ENCODE results near the gene ARHGAP26. TPM values are rescaled to one million over a fixed set of nuclear protein-coding genes. Genes with fewer than 3 reads are reported as not detected.
A peak's percentile ranks its signal among the peaks of the same experiment; 100 is the strongest.

Gene ARHGAP26
- total RNA-seq, 1 donor from 2014 or later: 20.1 TPM

DNA sequence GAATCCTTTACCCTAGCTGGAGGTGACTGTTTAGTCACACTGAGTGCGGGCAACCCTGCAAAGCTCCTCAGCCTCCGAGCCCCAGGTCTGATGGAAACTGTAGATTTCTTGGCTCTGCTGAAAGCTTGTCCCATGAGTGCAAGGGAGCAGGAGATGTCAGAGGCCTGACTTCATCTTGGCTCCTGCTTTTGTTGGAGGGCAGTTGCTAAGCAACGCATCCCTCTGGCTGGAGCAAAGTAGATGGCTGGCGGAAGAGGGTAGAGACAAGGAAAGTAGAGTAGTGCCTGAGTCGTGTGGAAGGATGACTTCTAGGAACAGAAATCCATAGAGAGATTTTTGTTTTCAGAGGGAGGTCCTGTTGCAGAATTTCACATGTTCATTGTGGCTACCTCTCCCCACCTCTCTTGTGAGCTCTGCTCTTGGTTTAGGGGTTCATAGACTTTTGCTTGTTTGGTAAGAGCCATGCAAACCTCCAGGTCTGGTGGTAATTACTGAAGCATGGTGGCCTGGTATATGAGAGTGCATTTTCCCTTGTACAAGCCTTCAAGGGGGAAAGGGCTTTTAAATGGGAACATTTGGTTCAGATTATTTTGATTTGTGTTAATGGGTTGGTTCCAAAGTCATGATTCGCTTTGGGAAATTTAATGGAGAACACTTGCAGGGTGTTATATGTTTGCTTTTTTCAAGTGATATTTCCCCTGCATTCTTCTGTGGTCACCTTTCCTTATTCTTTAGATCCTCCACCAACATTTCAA lies 71.5 kb downstream of the ARHGAP26 start:
- Mint-ChIP-seq H3K27ac (ENCODE audit: unreplicated experiment) (no peak overlapping the region), H3K36me3 (ENCODE audit: unreplicated experiment) (no peaks in the 10 kb centered on the region), H3K9me3 (ENCODE audit: unreplicated experiment) (no peaks in the 10 kb centered on the region), H3K27me3 (ENCODE audit: unreplicated experiment) (no peaks in the 10 kb centered on the region), H3K4me1 (ENCODE audit: low read depth, unreplicated experiment) (peaks cover 3% of the 10 kb centered on the region), H3K4me3 (ENCODE audit: unreplicated experiment) (no peak overlapping the region)
- DNase-seq: peak; percentile 26
- no peak for TF ChIP-seq CTCF (IDR thresholded peaks at IDR 0.05; ENCODE audit: partially characterized antibody, unreplicated experiment)

- H3K36me3 Mint-ChIP-seq (ENCODE audit: unreplicated experiment): no peaks in the 10 kb centered on the region
- H3K4me3 Mint-ChIP-seq (ENCODE audit: unreplicated experiment): no peak overlapping the region
- peaks cover 3% of the 10 kb centered on the region for H3K4me1 Mint-ChIP-seq (ENCODE audit: low read depth, unreplicated experiment)
Observed at GRCh38 chr5:142842994-142843905, 73.1 kb downstream of the ARHGAP26 start.

GRCh38 chr5:142844866-142845265 lies 74.7 kb downstream of the ARHGAP26 start:
- H3K4me3 Mint-ChIP-seq (ENCODE audit: unreplicated experiment): no peak overlapping the region
- no peak for TF ChIP-seq CTCF (IDR thresholded peaks at IDR 0.05; ENCODE audit: partially characterized antibody, unreplicated experiment)
- no peak overlapping the region for H3K27ac Mint-ChIP-seq (ENCODE audit: unreplicated experiment)
- H3K36me3 Mint-ChIP-seq (ENCODE audit: unreplicated experiment): no peaks in the 10 kb centered on the region
- DNase-seq: no peak
- H3K4me1 Mint-ChIP-seq (ENCODE audit: low read depth, unreplicated experiment): peaks cover 3% of the 10 kb centered on the region
- H3K27me3 Mint-ChIP-seq (ENCODE audit: unreplicated experiment): peaks cover 3% of the 10 kb centered on the region
- H3K9me3 Mint-ChIP-seq (ENCODE audit: unreplicated experiment): no peaks in the 10 kb centered on the region

More at GRCh38 chr5:142842994-142843905, 73.1 kb downstream of the ARHGAP26 start:
- TF ChIP-seq CTCF (IDR thresholded peaks at IDR 0.05; ENCODE audit: partially characterized antibody, unreplicated experiment): no peak
- Mint-ChIP-seq H3K27me3 (ENCODE audit: unreplicated experiment) (peaks cover 3% of the 10 kb centered on the region), H3K27ac (ENCODE audit: unreplicated experiment) (no peak overlapping the region), H3K9me3 (ENCODE audit: unreplicated experiment) (no peaks in the 10 kb centered on the region)
- no peak for DNase-seq

DNA sequence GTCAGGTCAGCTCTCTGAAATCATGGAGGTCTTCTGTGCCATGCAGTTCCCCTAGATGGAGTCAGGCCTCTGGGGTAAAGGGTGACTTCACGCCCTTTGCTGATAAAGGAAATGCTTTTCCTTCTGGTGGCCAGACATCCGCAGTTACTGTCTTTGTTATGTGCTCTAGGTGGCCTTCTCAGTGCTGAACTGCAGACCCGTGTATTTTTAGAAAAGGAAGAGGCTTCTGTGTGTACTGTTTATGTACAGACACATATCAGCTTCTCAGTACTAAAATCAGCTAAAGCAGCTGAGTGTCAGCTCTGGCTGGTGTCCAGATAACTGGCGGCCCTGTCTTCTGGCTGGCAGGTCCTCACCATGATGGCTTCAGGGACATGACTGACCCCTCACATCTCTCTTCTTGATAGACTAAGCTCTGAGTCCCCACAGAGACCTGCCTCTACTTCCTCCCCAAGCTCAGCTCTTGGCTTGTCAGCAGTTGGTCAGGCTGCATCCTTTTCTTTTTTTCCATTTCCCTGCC lies 75.3 kb downstream of the ARHGAP26 start:
- Mint-ChIP-seq H3K27ac (ENCODE audit: unreplicated experiment) (no peak overlapping the region), H3K9me3 (ENCODE audit: unreplicated experiment) (no peaks in the 10 kb centered on the region), H3K27me3 (ENCODE audit: unreplicated experiment) (peaks cover 3% of the 10 kb centered on the region), H3K36me3 (ENCODE audit: unreplicated experiment) (no peaks in the 10 kb centered on the region), H3K4me1 (ENCODE audit: low read depth, unreplicated experiment) (peaks cover 3% of the 10 kb centered on the region), H3K4me3 (ENCODE audit: unreplicated experiment) (no peak overlapping the region)
- DNase-seq: no peak
- TF ChIP-seq CTCF (IDR thresholded peaks at IDR 0.05; ENCODE audit: partially characterized antibody, unreplicated experiment): no peak

Measured in glutamatergic neuron (in vitro differentiated cells).